ENCODE data around the gene MGLL. TPM values are rescaled to one million over a fixed set of nuclear protein-coding genes. Genes with fewer than 3 reads are reported as not detected.

Gene MGLL
- polyA plus RNA-seq, 1 experiment, result 108 TPM

GRCh38 chr3:127654374-127654773, 167.9 kb downstream of the MGLL start:
- POLR2A ChIA-PET, result no interaction called here
- H3K4me3 ChIP-seq (ENCODE audit: low read depth, low read length), result no peak overlapping the region
- CTCF ChIA-PET, result interaction anchor here (1.4 to 1.5 kb wide), 2 partner anchors 166 to 317 kb away, joined by 3 to 6 read pairs; no protein-coding TSS in a partner anchor
- no peaks in the 10 kb centered on the region for H3K36me3 ChIP-seq (ENCODE audit: control insufficient read depth, insufficient read depth, low read length)
- DNase-seq (ENCODE audit: low read depth), result no peak
- peaks cover 1% of the 10 kb centered on the region; the same call in 1 of the 2 replicates for H3K27me3 ChIP-seq (ENCODE audit: control insufficient read depth, insufficient read depth, low read length)
- no peak for TF ChIP-seq CTCF (IDR thresholded peaks at IDR 0.05; ENCODE audit: insufficient read depth, low read depth, low read length)

GRCh38 chr3:127652246-127652995, 169.9 kb downstream of the MGLL start:
- POLR2A ChIA-PET, result no interaction called here
- peaks cover 1% of the 10 kb centered on the region; the same call in 1 of the 2 replicates for H3K27me3 ChIP-seq (ENCODE audit: control insufficient read depth, insufficient read depth, low read length)
- H3K36me3 ChIP-seq (ENCODE audit: control insufficient read depth, insufficient read depth, low read length), result no peaks in the 10 kb centered on the region
- H3K4me3 ChIP-seq (ENCODE audit: low read depth, low read length), result no peak overlapping the region
- DNase-seq (ENCODE audit: low read depth), result no peak
- CTCF ChIA-PET, result interaction anchor here (0.6 to 4.1 kb wide), 26 partner anchors 8 to 956 kb away, joined by 3 to 50 read pairs (median 4); partner anchors contain the start of gene MGLL
- peak; percentile 90 for TF ChIP-seq CTCF (IDR thresholded peaks at IDR 0.05; ENCODE audit: insufficient read depth, low read depth, low read length)

GRCh38 chr3:127651516-127652172, 170.7 kb downstream of the MGLL start:
- Histone ChIP-seq H3K36me3 (ENCODE audit: control insufficient read depth, insufficient read depth, low read length) (no peaks in the 10 kb centered on the region), H3K4me3 (ENCODE audit: low read depth, low read length) (no peak overlapping the region), H3K27me3 (ENCODE audit: control insufficient read depth, insufficient read depth, low read length) (peaks cover 1% of the 10 kb centered on the region; the same call in 1 of the 2 replicates)
- DNase-seq (ENCODE audit: low read depth), result no peak
- no peak for TF ChIP-seq CTCF (IDR thresholded peaks at IDR 0.05; ENCODE audit: insufficient read depth, low read depth, low read length)
- CTCF ChIA-PET, result interaction anchor here (0.6 to 4.1 kb wide), 23 partner anchors 9 to 481 kb away, joined by 3 to 50 read pairs (median 4); no protein-coding TSS in a partner anchor
- POLR2A ChIA-PET, result no interaction called here

GRCh38 chr3:127650236-127650635, 172.1 kb downstream of the MGLL start:
- Histone ChIP-seq H3K27me3 (ENCODE audit: control insufficient read depth, insufficient read depth, low read length) (peaks cover 4% of the 10 kb centered on the region; the same call in 1 of the 2 replicates), H3K4me3 (ENCODE audit: low read depth, low read length) (no peak overlapping the region), H3K36me3 (ENCODE audit: control insufficient read depth, insufficient read depth, low read length) (no peaks in the 10 kb centered on the region)
- no peak for DNase-seq (ENCODE audit: low read depth)
- ChIA-PET POLR2A (no interaction called here), CTCF (interaction anchor here (1.8 to 4.1 kb wide), 4 partner anchors 182 to 321 kb away, joined by 4 to 50 read pairs (median 22); no protein-coding TSS in a partner anchor)
- no peak for TF ChIP-seq CTCF (IDR thresholded peaks at IDR 0.05; ENCODE audit: insufficient read depth, low read depth, low read length)

GRCh38 chr3:127647845-127648204, 174.5 kb downstream of the MGLL start:
- Histone ChIP-seq H3K36me3 (ENCODE audit: control insufficient read depth, insufficient read depth, low read length) (no peaks in the 10 kb centered on the region), H3K4me3 (ENCODE audit: low read depth, low read length) (no peak overlapping the region), H3K27me3 (ENCODE audit: control insufficient read depth, insufficient read depth, low read length) (peaks cover 3% of the 10 kb centered on the region)
- DNase-seq (ENCODE audit: low read depth), result no peak
- TF ChIP-seq CTCF (IDR thresholded peaks at IDR 0.05; ENCODE audit: insufficient read depth, low read depth, low read length), result no peak
- POLR2A ChIA-PET, result no interaction called here
- CTCF ChIA-PET, result interaction anchor here (1.2 to 2.1 kb wide), 4 partner anchors 12 to 323 kb away, joined by 3 to 10 read pairs (median 4); no protein-coding TSS in a partner anchor

Measured in BJ (cell line).